Nephron progenitor cell (in vitro differentiated cells): ENCODE results near the gene MYOZ2.

ENCODE experiments used
- DNase-seq: peaks from one replicate; pipeline ENCODE4 v3.0.0; 2021
- H3K27ac Mint-ChIP-seq: 2 replicates; pipeline ENCODE4 v1.8.0; 2021; ENCODE audit warnings: mild to moderate bottlenecking, moderate library complexity, mixed read lengths
- H3K27me3 Mint-ChIP-seq: 2 replicates; pipeline ENCODE4 v1.8.0; 2021; ENCODE audit warnings: mild to moderate bottlenecking, low read depth, mixed read lengths; ENCODE audit not compliant: poor library complexity
- H3K36me3 Mint-ChIP-seq: 2 replicates; pipeline ENCODE4 v1.8.0; 2021; ENCODE audit warnings: low read depth, mixed read lengths
- H3K4me1 Mint-ChIP-seq: 2 replicates; pipeline ENCODE4 v1.8.0; 2021; ENCODE audit warnings: mixed read lengths
- H3K4me3 Mint-ChIP-seq: 2 replicates; pipeline ENCODE4 v1.8.0; 2021; ENCODE audit warnings: mild to moderate bottlenecking, moderate library complexity, mixed read lengths
- H3K9me3 Mint-ChIP-seq: 2 replicates; pipeline ENCODE4 v1.8.0; 2021; ENCODE audit warnings: mild to moderate bottlenecking, moderate library complexity, mixed read lengths
- TF ChIP-seq, protein P1 (sequence below): fragments of 200-600 bp; sonication (generic); IDR thresholded peaks from 2 replicates; pipeline ENCODE4 v1.5.0; 2021; ENCODE audit warnings: antibody characterized with exemption

The MYOZ2 gene

DNA sequence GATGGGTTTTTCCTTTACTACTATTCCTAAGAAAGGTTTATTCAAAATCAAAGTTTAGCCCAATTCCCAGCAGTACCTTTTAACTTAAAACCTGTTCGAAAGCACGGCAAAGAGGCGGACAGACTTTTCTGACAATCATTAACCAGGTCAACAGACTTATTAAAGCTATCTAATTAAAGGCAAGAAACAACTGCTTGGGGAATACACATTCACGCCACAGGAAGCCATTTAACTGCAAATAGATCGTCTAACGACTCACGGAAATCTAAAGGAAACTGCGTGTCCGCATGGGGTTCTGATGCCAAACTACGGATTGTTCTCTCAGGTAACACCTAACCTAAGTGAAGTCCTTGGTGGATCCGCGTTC lies 76.2 kb downstream of the MYOZ2 start:
- DNase-seq: no peak
- peaks cover 30% of the 10 kb centered on the region for H3K4me1 Mint-ChIP-seq
- H3K27ac Mint-ChIP-seq: peak overlapping the region; percentile 99
- H3K4me3 Mint-ChIP-seq: peak overlapping the region; percentile 98
- H3K27me3 Mint-ChIP-seq: peaks cover 9% of the 10 kb centered on the region
- TF ChIP-seq, protein P1, sequence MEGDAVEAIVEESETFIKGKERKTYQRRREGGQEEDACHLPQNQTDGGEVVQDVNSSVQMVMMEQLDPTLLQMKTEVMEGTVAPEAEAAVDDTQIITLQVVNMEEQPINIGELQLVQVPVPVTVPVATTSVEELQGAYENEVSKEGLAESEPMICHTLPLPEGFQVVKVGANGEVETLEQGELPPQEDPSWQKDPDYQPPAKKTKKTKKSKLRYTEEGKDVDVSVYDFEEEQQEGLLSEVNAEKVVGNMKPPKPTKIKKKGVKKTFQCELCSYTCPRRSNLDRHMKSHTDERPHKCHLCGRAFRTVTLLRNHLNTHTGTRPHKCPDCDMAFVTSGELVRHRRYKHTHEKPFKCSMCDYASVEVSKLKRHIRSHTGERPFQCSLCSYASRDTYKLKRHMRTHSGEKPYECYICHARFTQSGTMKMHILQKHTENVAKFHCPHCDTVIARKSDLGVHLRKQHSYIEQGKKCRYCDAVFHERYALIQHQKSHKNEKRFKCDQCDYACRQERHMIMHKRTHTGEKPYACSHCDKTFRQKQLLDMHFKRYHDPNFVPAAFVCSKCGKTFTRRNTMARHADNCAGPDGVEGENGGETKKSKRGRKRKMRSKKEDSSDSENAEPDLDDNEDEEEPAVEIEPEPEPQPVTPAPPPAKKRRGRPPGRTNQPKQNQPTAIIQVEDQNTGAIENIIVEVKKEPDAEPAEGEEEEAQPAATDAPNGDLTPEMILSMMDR: no peak
- H3K9me3 Mint-ChIP-seq: no peaks in the 10 kb centered on the region
- H3K36me3 Mint-ChIP-seq: peaks cover 4% of the 10 kb centered on the region

DNA sequence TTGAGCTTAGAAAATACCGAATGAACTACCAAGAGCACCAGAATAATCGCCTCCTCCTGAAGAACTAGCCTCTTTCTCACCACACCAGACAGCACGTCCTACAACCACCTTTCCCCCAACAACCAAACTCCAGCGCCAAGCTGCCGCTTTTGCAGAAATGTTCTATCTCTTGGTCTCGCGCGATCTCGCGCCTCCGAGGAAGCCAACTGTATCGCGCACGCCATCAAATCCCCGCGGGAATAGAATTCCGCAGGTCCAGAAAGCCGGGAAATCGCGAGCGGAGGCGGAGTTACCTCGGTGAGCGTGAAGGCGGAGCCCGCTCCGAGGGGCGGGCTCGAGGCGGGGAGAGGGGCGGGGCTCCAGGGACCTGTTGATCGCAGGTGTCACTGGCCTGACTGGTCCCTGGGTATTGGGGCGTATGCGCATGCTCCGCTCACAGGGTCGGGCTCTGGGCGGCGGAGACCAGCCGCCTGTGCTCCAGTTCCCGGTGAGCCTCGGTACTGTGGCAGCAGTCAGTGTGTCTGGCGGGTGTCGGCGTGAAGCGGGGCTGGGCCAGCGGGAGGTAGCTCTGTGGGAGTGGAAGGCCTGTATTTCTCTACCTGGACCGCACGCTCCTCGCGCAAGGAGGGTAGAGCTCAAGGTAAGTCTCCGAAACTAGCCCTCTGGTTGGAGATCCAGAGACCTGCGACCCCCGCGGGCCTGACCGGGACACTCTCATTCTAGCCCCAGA lies 76.8 kb downstream of the MYOZ2 start, which contains the start of gene USP53:
Gene USP53 (plus strand): TSS at position 480 of the 730 bp plus-strand sequence. CDS start 27,047 bp downstream, outside the sequence.
- peak; percentile 99 for DNase-seq
- Mint-ChIP-seq H3K4me3 (peak within 1 kb of the TSS; percentile 98), H3K36me3 (peaks cover 6% of the 10 kb centered on the region), H3K27ac (peak within 1 kb of the TSS; percentile 99), H3K27me3 (peaks cover 9% of the 10 kb centered on the region), H3K9me3 (no peaks in the 10 kb centered on the region), H3K4me1 (peaks cover 30% of the 10 kb centered on the region)
- TF ChIP-seq, protein P1: no peak

GRCh38 chr4:119212964-119213606 lies 77.5 kb downstream of the MYOZ2 start:
- H3K4me1 Mint-ChIP-seq: peaks cover 30% of the 10 kb centered on the region
- H3K27ac Mint-ChIP-seq: peak overlapping the region; percentile 99
- TF ChIP-seq, protein P1: no peak
- H3K36me3 Mint-ChIP-seq: peaks cover 13% of the 10 kb centered on the region
- no peaks in the 10 kb centered on the region for H3K9me3 Mint-ChIP-seq
- DNase-seq: peak; percentile 82
- H3K27me3 Mint-ChIP-seq: peaks cover 9% of the 10 kb centered on the region
- peak overlapping the region; percentile 98 for H3K4me3 Mint-ChIP-seq

GRCh38 chr4:119218093-119218492 lies 82.5 kb downstream of the MYOZ2 start:
- no peak for DNase-seq
- H3K27ac Mint-ChIP-seq: no peak overlapping the region
- peaks cover 48% of the 10 kb centered on the region for H3K36me3 Mint-ChIP-seq
- peaks cover 2% of the 10 kb centered on the region for H3K27me3 Mint-ChIP-seq
- TF ChIP-seq, protein P1: no peak
- H3K4me1 Mint-ChIP-seq: peaks cover 16% of the 10 kb centered on the region
- peaks cover 13% of the 10 kb centered on the region for H3K9me3 Mint-ChIP-seq
- no peak overlapping the region for H3K4me3 Mint-ChIP-seq

DNA sequence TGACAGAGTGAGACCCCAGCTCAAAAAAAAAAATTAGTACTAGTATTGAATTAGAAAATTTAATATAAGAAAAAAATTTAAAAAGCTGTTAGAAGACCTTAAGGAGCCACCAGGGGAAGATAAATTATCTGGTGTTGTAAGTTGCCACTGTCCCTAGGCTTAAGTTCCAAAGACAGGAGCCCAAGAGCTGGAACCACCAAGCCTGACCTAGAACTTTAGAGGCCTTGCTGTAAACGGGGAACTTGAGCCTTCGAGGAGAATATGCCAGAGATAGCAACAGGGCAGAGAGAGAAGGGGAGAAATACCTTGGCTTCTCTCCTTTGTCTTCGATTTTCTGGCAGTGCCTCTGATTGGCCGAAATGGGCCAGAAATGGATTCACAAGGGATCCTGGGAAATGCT lies 85.8 kb downstream of the MYOZ2 start:
- peaks cover 69% of the 10 kb centered on the region for H3K36me3 Mint-ChIP-seq
- no peaks in the 10 kb centered on the region for H3K4me1 Mint-ChIP-seq
- TF ChIP-seq, protein P1: no peak
- H3K9me3 Mint-ChIP-seq: peaks cover 30% of the 10 kb centered on the region
- H3K27ac Mint-ChIP-seq: no peak overlapping the region
- no peaks in the 10 kb centered on the region for H3K27me3 Mint-ChIP-seq
- no peak overlapping the region for H3K4me3 Mint-ChIP-seq
- no peak for DNase-seq
